Esophagus squamous epithelium (tissue), 5 donors: ENCODE measurements around the gene C21orf58. TPM values are rescaled to one million over a fixed set of nuclear protein-coding genes. Genes with fewer than 3 reads are reported as not detected.

Source experiments
- DNase-seq: peaks from one replicate; lab custom pipeline; 2025; lab: John Stamatoyannopoulos, UW
- H3K27ac ChIP-seq, 4 donors: fragments of 200-600 bp; sonication (generic); one replicate each; pipeline ENCODE4 v1.5.1; 2016 to 2019; ENCODE audit warnings: mild to moderate bottlenecking in 1 of 4
- H3K27me3 ChIP-seq, 4 donors: fragments of 200-600 bp; sonication (generic); 1 replicate in 3 of 4; 2 replicates in 1 of 4; pipeline versions ENCODE4 v1.5.1 to v1.6.0; 2017 to 2021; ENCODE audit warnings: antibody characterized with exemption in 1 of 4
- H3K36me3 ChIP-seq, 3 donors: fragments of 200-600 bp; sonication (generic); one replicate each; pipeline ENCODE4 v1.5.1; 2016 to 2019
- H3K4me1 ChIP-seq, 3 donors: fragments of 200-600 bp; sonication (generic); one replicate each; pipeline ENCODE4 v1.5.1; 2017 to 2019
- H3K4me3 ChIP-seq, 4 donors: fragments of 200-600 bp; sonication (generic); 1 replicate in 3 of 4; 2 replicates in 1 of 4; pipeline ENCODE4 v1.5.1; 2016 to 2019; ENCODE audit warnings: mild to moderate bottlenecking in 2 of 4, moderate library complexity in 1 of 4
- H3K9me3 ChIP-seq, 3 donors: fragments of 200-600 bp; sonication (generic); one replicate each; pipeline ENCODE4 v1.5.1; 2016 to 2019
- POLR2A ChIP-seq, 4 donors: fragments of 450-650 bp; IDR thresholded peaks; one replicate each; pipeline ENCODE4 v1.6.1; 2017; ENCODE audit warnings: antibody characterized with exemption in 4 of 4, mild to moderate bottlenecking in 4 of 4, moderate library complexity in 3 of 4
- WGBS, 2 donors: methylation state at CpG; one replicate each; pipeline ENCODE4 v1.1.5; 2018; 5-methylcytosine and 5-hydroxymethylcytosine counted together
- intact Hi-C: fragments of 100-400 bp; cut with DNase I; formaldehyde crosslinking; loops from one replicate; pipeline ENCODE4 v1.15.0; 2022
- total RNA-seq, 4 donors: library from RNA; depleted of rRNA; stranded (reverse); fragments of >200 nt; gene quantifications; one replicate each; pipeline ENCODE4 v1.1.0, GENCODE V29; 2016
- TF ChIP-seq, protein P1 (sequence below), 6 experiments: fragments of 450-650 bp in 4 of 6; fragments of 200-600 bp in 2 of 6; sonication (generic) in 2 of 6; IDR thresholded peaks; one replicate each; pipeline ENCODE4 v1.5.1; 2016 to 2019; ENCODE audit warnings: antibody characterized with exemption in 6 of 6, mild to moderate bottlenecking in 4 of 6, moderate library complexity in 4 of 6
- donor health status: DM: yes; HTN: yes; CAD: no.

Gene C21orf58
- total RNA-seq, 4 donors from 2014 or later, result 2.1 to 4.4 (median 2.7) TPM

DNA sequence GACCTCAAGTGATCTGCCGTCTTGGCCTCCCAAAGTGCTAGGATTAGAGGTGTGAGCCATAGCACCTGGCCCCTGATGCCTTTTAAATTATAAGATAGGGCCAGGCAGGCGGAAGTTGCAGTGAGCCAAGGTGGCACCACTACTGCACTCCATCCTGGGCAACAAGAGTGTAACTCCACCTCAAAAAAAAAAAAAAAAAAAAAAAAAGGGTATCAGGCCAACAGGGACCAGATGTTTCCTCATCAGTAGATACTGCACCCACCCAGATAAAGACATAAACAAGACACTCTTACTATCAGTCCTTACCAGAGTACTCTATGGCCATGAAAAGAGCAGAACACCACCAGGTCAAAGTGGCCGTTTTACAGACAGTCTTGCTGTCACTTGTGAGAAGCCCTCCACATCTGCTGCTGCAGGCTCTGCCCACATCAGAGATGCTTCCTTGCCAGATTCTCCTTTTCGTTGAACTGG is 3.3 kb downstream of the C21orf58 start:
- H3K27ac ChIP-seq, result no peak overlapping the region
- H3K36me3 ChIP-seq, result no peaks in the 10 kb centered on the region
- no peak overlapping the region for H3K4me3 ChIP-seq
- H3K27me3 ChIP-seq, result no peaks in the 10 kb centered on the region
- no peaks in the 10 kb centered on the region for H3K9me3 ChIP-seq
- peaks cover 13 to 42% (median 13%) of the 10 kb centered on the region in 3 donors for H3K4me1 ChIP-seq
- DNase-seq, result no peak
- WGBS, 2 donors, result 56 to 82% methylated on average over 3 to 4 of the region's 4 CpGs
- TF ChIP-seq, protein P1, sequence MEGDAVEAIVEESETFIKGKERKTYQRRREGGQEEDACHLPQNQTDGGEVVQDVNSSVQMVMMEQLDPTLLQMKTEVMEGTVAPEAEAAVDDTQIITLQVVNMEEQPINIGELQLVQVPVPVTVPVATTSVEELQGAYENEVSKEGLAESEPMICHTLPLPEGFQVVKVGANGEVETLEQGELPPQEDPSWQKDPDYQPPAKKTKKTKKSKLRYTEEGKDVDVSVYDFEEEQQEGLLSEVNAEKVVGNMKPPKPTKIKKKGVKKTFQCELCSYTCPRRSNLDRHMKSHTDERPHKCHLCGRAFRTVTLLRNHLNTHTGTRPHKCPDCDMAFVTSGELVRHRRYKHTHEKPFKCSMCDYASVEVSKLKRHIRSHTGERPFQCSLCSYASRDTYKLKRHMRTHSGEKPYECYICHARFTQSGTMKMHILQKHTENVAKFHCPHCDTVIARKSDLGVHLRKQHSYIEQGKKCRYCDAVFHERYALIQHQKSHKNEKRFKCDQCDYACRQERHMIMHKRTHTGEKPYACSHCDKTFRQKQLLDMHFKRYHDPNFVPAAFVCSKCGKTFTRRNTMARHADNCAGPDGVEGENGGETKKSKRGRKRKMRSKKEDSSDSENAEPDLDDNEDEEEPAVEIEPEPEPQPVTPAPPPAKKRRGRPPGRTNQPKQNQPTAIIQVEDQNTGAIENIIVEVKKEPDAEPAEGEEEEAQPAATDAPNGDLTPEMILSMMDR (IDR thresholded peaks at IDR 0.05), result no peak
- TF ChIP-seq POLR2A (IDR thresholded peaks at IDR 0.05), result no peak
- intact Hi-C loops, result loop anchor here (10.0 kb wide), 1 partner anchor 96 kb away; the partner anchor contains the start of gene LSS

DNA sequence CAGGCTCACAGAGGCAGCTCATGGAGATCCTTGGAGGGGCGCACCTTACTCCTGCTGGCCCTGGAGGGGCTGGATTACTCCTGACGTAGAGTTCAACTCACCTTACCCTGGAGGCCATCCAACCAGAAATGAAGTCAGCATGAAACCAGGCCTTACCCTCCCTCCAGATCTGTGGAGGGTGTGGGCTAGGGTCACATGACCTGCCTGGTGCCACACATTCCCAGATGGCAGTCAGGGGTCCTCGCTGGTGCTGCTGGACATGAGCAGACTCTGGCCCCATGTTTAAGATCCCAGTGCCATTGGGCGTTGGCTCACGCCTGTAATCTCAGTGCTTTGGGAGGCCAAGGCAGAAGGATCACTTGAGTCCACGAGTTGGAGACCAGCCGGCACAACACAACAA is 4.5 kb downstream of the C21orf58 start:
- H3K9me3 ChIP-seq, result no peaks in the 10 kb centered on the region
- TF ChIP-seq, protein P1 (IDR thresholded peaks at IDR 0.05), result no peak
- TF ChIP-seq POLR2A (IDR thresholded peaks at IDR 0.05), result no peak
- WGBS, 2 donors, result 91 to 97% methylated on average over 4 of the region's 7 CpGs

DNA sequence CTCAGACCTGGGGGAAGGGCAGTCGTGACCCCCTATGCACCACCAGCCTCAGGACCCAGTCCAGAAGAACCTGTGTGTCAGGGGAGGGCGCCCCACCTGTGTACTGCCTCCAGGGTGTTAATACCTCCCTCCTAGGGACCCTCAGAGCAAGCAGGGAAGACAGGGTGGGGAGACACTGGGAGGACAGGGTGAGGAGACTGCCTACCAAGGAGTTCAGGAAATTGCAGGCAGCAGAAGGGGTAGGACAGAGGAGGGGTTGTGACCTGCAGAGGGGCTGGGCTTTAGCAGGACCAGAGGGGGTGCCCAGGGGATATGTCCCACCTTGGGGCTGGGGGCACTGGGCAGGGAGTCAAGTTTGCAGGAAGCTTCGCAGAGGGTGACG is 5.2 kb downstream of the C21orf58 start:
- H3K4me3 ChIP-seq, result no peak overlapping the region
- H3K27me3 ChIP-seq, result no peaks in the 10 kb centered on the region
- no peak for DNase-seq
- WGBS, 2 donors, result 74 to 87% methylated on average over 3 of the region's 4 CpGs
- H3K27ac ChIP-seq, result no peak overlapping the region
- H3K9me3 ChIP-seq, result no peaks in the 10 kb centered on the region
- no peak for TF ChIP-seq POLR2A (IDR thresholded peaks at IDR 0.05)
- TF ChIP-seq, protein P1 (IDR thresholded peaks at IDR 0.05), result no peak
- peaks cover 12 to 37% (median 13%) of the 10 kb centered on the region in 3 donors for H3K4me1 ChIP-seq
- intact Hi-C loops, result no loop called here
- peaks cover 0 to 7% (median 0%) of the 10 kb centered on the region in 3 donors for H3K36me3 ChIP-seq

More for the DNA sequence above, 4.5 kb downstream of the C21orf58 start:
- H3K27me3 ChIP-seq, result no peaks in the 10 kb centered on the region
- DNase-seq, result no peak
- peaks cover 0 to 6% (median 0%) of the 10 kb centered on the region in 3 donors for H3K36me3 ChIP-seq
- intact Hi-C loops, result no loop called here
- H3K27ac ChIP-seq, result no peak overlapping the region
- peaks cover 12 to 37% (median 13%) of the 10 kb centered on the region in 3 donors for H3K4me1 ChIP-seq
- no peak overlapping the region for H3K4me3 ChIP-seq

DNA sequence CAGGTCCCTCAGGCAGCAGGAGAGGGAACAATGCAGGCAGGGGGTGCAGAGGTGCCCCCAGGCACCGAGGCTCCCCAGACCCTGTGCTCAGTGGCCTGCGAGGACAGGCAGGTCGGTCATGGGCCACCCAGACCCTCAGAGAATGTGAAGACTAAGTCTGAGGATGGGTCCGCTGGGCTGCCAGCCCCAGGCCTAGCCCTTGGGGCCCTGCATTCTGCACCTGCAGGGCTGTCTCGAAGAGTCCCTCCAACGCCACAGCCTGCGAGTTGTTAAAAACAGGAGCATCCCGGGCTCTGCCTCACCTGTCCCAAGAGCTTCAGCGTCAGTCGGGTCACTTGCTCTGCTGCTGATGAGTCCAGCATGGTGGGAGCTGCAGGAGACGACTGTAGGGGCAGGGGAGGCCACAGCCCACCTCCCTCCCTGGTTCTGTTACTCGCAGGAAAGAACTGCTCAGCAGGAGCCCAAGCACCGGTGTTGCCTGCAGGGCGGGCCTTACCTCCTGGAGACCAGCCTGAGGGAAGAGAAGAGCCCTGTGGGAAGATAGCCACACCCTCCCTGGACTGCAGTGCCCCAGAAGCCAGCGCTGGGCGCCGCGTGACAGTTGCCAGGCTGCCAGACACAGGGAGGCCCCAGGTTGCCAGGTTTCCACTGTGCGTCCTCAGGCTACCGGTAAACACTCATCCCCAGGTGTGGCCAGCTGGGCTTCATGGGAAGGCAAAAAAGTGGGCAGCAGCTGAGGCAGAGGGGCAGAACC is 5.8 kb downstream of the C21orf58 start:
- no peak overlapping the region for H3K4me3 ChIP-seq
- H3K9me3 ChIP-seq, result no peaks in the 10 kb centered on the region
- TF ChIP-seq, protein P1 (IDR thresholded peaks at IDR 0.05), result no peak
- TF ChIP-seq POLR2A (IDR thresholded peaks at IDR 0.05), result no peak
- H3K27me3 ChIP-seq, result no peaks in the 10 kb centered on the region
- intact Hi-C loops, result no loop called here
- H3K36me3 ChIP-seq, result peaks cover 0 to 7% (median 0%) of the 10 kb centered on the region in 3 donors
- no peak overlapping the region for H3K27ac ChIP-seq
- DNase-seq, result no peak
- 58 to 61% methylated on average over 3 to 8 of the region's 20 CpGs for WGBS, 2 donors
- H3K4me1 ChIP-seq, result peaks cover 9 to 32% (median 10%) of the 10 kb centered on the region in 3 donors

DNA sequence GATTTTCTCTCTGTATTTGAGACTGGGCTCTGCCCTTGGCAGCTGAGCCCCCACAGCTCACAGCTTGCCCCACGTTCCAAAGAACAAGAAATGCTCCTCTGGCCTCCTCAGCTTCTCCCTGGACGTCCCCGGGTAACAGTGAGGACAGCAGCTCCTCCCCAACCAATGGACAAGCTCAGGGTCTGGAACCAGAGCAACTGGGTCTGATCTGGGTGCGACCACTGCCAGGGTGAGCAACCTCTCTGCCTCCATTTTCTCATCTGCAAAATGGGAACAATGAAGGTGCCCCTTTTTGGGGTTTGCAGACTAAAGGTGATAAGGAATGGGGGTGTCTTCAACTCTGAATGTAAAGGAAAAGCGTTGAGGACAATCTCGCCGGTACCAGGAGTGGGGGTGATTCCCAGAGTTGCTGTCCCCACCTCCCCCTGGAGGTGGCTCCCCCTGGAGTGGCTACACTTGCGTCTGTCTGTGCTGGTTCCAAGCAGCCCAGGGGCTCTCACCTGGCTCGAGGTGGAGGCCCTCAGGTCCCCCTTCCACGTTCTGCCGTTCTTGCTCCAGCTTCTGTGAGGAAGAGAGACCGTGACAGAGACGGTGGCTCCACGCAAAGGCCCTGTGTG is 6.9 kb downstream of the C21orf58 start:
- no peak for DNase-seq
- TF ChIP-seq, protein P1 (IDR thresholded peaks at IDR 0.05), result no peak
- no peak for TF ChIP-seq POLR2A (IDR thresholded peaks at IDR 0.05)
- Histone ChIP-seq H3K27ac (no peak overlapping the region), H3K4me3 (no peak overlapping the region), H3K4me1 (peaks cover 0 to 22% (median 0%) of the 10 kb centered on the region in 3 donors), H3K9me3 (no peaks in the 10 kb centered on the region), H3K27me3 (no peaks in the 10 kb centered on the region), H3K36me3 (peaks cover 0 to 7% (median 0%) of the 10 kb centered on the region in 3 donors)
- intact Hi-C loops, result no loop called here
- WGBS, 2 donors, result 96 to 98% methylated on average over 5 of the region's 14 CpGs
